ENCODE results near the gene CHMP5. TPM values are rescaled to one million over a fixed set of nuclear protein-coding genes. Genes with fewer than 3 reads are reported as not detected.

The CHMP5 gene
- polyA plus RNA-seq, 1 of the 3 experiments (the other 2 are of a cell fraction) = 88.3 TPM

GRCh38 chr9:33248606-33249005 is 16.2 kb upstream of the CHMP5 start:
- Histone ChIP-seq H3K4me3 (ENCODE audit: low read depth in 2 of 2, low read length in 1 of 2) (no peak overlapping the region), H3K4me2 (no peak overlapping the region), H4K20me1 (ENCODE audit: insufficient read depth) (no peaks in the 10 kb centered on the region), H3K36me3 (replicated peaks in 1 of 2; ENCODE audit: control insufficient read depth in 1 of 2, insufficient read depth in 2 of 2, low read length in 1 of 2) (peaks cover 3 to 13% of the 10 kb centered on the region in 2 experiments), H3F3A (replicated peaks; ENCODE audit: insufficient read depth) (peaks cover 5% of the 10 kb centered on the region), H3K4me1 (ENCODE audit: control insufficient read depth in 1 of 2, insufficient read depth in 2 of 2, low read depth in 1 of 2, low read length in 1 of 2) (no peaks in the 10 kb centered on the region; a peak in 1 of 4 replicates), H3K9me2 (no peaks in the 10 kb centered on the region), H2AFZ (ENCODE audit: low read depth) (no peak overlapping the region), H3K27me3 (ENCODE audit: insufficient read depth) (no peaks in the 10 kb centered on the region), H3K9ac (no peak overlapping the region), H3K9me3 (no peaks in the 10 kb centered on the region), H3K27ac (ENCODE audit: low read depth in 2 of 2, low read length in 1 of 2) (no peak overlapping the region), H3K79me2 (ENCODE audit: insufficient read depth) (no peaks in the 10 kb centered on the region)
- WGBS (ENCODE audit: low lambda C conversion rate) = 100% methylated on average over 2 of the region's 3 CpGs
- POLR2A ChIA-PET = no interaction called here
- TF ChIP-seq EP300 (IDR thresholded peaks at IDR 0.05; ENCODE audit: borderline replicate concordance in 1 of 2, low read depth in 1 of 2, low read length in 1 of 2) (no peak), RCOR1 (IDR thresholded peaks at IDR 0.05; ENCODE audit: low read length) (no peak), RXRA (IDR thresholded peaks at IDR 0.05; ENCODE audit: borderline replicate concordance, low read depth) (no peak), ELF1 (IDR thresholded peaks at IDR 0.05) (no peak), YY1 (IDR thresholded peaks at IDR 0.05; ENCODE audit: low read depth) (no peak), NFIC (IDR thresholded peaks at IDR 0.05; ENCODE audit: borderline replicate concordance) (no peak), MXI1 (IDR thresholded peaks at IDR 0.05; ENCODE audit: low read depth, low read length) (no peak), SMC3 (IDR thresholded peaks at IDR 0.05; ENCODE audit: low read depth, low read length) (no peak), TCF12 (IDR thresholded peaks at IDR 0.05) (no peak), CHD2 (IDR thresholded peaks at IDR 0.05; ENCODE audit: low read length, partially characterized antibody) (no peak), REST (IDR thresholded peaks at IDR 0.05; ENCODE audit: low read depth, low read length) (no peak), CTCF (IDR thresholded peaks at IDR 0.05) (no peak), TEAD4 (IDR thresholded peaks at IDR 0.05; ENCODE audit: borderline replicate concordance, insufficient read depth) (no peak)
- TF ChIP-seq, protein P1, sequence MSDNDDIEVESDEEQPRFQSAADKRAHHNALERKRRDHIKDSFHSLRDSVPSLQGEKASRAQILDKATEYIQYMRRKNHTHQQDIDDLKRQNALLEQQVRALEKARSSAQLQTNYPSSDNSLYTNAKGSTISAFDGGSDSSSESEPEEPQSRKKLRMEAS (IDR thresholded peaks at IDR 0.05; ENCODE audit: low read depth) = no peak
- TF ChIP-seq, protein P2, sequence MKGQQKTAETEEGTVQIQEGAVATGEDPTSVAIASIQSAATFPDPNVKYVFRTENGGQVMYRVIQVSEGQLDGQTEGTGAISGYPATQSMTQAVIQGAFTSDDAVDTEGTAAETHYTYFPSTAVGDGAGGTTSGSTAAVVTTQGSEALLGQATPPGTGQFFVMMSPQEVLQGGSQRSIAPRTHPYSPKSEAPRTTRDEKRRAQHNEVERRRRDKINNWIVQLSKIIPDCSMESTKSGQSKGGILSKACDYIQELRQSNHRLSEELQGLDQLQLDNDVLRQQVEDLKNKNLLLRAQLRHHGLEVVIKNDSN (IDR thresholded peaks at IDR 0.05; ENCODE audit: borderline replicate concordance, low read depth) = no peak
- no peak for DNase-seq
- CTCF ChIA-PET = interaction anchor here (0.9 to 1.8 kb wide), 4 partner anchors 8 to 23 kb away, joined by 3 to 5 read pairs (median 4); partner anchors contain the start of genes BAG1 and SPINK4

Data from SK-N-SH (cell line).